Islet of Langerhans (tissue), 1 donor: ENCODE data around the gene OR2A25.
"Not testable (repeated sequence)": the region's sequence is repeated elsewhere in the genome, so short reads cannot be mapped to it uniquely, and the experiment has no call there.

Source experiments
- FAIRE-seq: peaks from one replicate; lab custom pipeline; 2011; peaks lifted over from hg19 to GRCh38; lab: Jason Lieb, UNC

The OR2A25 gene

GRCh38 chr7:144069511-144069910, at the start of gene OR2A25:
TSS of gene OR2A25 (plus strand) at chr7:144069811. CDS start at chr7:144074220, 4,409 bp downstream.
- FAIRE-seq = no peak

GRCh38 chr7:144020340-144020739, 49.3 kb upstream of the OR2A25 start:
- FAIRE-seq = no peak

DNA sequence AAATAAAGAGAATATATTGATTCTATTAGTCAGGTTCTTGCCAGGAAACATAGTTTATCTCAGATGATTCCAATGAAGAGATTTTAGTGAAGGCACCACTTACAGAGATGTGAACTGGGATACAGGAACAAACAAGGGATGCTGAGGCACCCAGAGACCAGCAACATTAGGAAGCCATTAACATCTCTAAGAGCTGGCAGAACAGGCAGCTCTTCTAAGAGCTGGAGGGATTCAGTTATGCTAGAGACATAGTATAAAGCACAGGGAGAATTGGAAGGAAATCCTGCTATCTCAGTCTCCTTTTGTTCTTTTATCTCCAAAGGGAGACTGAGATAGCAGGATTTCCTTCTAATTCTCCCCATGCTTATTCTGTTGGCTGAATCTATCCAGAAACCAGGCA, 47.4 kb upstream of the OR2A25 start:
- FAIRE-seq = no peak

GRCh38 chr7:144023171-144023827, 46.3 kb upstream of the OR2A25 start:
- FAIRE-seq = no peak

GRCh38 chr7:144024213-144024612, 45.4 kb upstream of the OR2A25 start:
- FAIRE-seq = no peak

- FAIRE-seq = no peak
Observed at GRCh38 chr7:144026203-144026883, 43.3 kb upstream of the OR2A25 start.

DNA sequence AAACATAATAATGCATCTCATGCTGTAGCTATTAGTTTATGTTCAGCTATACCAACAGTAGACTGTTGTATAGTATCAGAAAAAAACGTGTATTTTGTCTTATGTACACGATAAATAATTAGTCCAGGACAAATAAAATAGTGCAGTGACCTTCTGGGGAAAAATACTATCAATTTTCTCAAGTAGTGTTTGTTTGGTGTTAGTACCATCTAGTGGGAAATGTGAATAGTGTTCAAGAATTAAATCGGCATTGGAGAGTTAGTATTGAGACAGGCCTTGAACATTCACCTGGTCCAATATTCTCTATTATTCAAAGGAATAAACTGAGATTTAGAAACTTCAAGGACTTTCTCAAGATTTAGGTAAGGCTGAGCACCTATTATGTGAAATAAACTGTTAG, 42.5 kb upstream of the OR2A25 start:
- FAIRE-seq = peak; percentile 99

GRCh38 chr7:144027974-144028373, 41.6 kb upstream of the OR2A25 start:
- FAIRE-seq = no peak

DNA sequence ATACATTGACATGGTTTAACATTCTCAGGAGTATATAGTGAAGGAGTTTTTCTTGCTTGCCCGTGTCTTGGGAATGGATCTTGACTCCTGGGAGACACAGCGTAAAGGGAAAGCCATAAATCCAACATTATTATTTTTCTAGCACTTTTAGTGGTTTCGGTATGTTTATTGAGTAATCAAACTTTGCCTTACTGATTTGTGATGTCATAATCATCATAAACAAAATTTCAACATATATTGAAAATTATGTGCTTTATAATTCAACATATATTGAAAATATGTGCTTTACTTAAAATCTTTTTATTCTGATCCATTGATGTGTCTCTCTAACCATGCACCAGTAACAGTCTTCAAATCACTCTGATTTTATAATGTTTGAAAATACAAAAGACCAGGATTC, 41.1 kb upstream of the OR2A25 start:
- FAIRE-seq = no peak

DNA sequence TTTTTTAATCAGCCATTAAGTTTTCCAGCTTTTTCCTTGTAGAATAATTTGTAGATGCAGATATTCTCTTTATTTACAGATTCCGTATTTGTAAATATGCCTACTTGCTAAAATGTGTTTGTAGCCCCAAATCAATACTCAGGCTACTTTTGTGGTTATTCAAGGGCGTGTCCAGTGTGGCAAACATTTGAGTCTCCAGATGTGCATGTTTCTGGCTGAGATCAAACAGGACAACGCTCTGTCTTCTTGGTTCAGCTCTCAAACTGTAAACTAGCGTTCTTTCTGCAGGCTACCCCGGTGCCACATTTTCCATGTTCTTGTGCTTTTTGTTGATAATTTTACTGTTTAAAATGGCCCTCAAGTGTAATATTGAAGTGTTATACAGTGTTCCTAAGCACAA, 37.1 kb upstream of the OR2A25 start:
- FAIRE-seq = no peak

- FAIRE-seq = no peak
Observed at GRCh38 chr7:144032985-144033709, 36.5 kb upstream of the OR2A25 start.

GRCh38 chr7:144035385-144035784, 34.2 kb upstream of the OR2A25 start:
- no peak for FAIRE-seq

DNA sequence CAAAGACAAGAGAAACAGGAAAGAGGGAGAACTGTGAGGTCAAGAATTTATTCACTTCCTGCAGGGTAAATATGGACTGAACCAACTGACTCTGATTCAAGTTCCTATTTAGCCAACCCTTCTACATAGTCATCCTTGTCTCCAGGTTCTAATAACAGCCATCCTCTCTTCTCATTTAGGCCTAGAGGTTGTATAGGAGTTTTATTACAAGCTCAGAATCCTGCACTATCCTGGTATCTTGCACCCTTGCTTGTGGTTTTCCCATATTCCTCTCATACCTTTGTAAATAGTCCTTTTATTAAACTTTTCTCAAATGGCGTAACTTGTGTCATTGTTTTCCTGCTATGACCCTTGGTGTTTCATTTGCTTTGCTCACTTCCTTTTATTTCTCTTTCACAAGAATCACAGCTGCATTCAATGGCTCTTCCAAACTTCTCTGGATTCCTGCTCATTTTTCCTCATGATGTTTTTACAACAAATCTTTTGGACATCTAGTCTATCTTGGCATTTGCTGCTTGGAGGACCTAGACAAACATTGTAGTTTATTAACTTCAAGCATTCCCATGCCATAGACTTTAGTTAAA, 33.2 kb upstream of the OR2A25 start:
- FAIRE-seq = no peak

DNA sequence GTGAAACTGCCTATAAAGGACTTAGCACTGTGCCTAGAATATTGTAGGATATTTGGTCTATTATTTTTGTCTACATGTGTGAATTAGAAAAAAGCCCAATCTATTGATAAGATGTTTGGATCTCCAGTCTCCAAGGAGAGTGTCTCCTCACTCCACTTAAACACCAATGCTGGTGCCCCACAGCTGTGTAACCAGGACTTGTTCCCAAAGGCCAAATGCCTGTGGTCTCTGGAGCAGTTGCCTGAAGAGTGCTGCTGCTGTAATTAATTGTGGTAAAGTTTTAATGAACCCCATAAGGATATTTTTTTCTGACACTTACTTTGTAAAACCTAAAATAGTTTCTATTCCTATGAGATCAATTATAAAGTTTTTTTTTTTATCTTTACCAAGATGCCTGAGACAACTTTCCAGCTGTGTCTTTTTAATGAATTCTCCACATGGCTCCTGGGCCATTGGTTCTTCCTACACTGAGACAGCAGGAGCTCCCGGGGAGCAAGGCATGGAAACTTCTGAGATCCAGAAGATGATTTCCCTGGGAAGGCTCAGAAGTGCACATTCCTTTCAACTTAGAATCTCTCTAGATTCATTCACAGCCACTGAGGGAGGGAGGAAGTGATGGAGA, 32.1 kb upstream of the OR2A25 start:
- FAIRE-seq = no peak

GRCh38 chr7:144038887-144039286, 30.7 kb upstream of the OR2A25 start:
- no peak for FAIRE-seq

- no peak for FAIRE-seq
Observed at GRCh38 chr7:144048648-144049047, 21.0 kb upstream of the OR2A25 start, which contains the start of gene OR2A5. TSS of gene OR2A5 (plus strand) at chr7:144048948. CDS start at chr7:144050402, 1,454 bp downstream.

GRCh38 chr7:144049491-144049890, 20.1 kb upstream of the OR2A25 start:
- FAIRE-seq = no peak

DNA sequence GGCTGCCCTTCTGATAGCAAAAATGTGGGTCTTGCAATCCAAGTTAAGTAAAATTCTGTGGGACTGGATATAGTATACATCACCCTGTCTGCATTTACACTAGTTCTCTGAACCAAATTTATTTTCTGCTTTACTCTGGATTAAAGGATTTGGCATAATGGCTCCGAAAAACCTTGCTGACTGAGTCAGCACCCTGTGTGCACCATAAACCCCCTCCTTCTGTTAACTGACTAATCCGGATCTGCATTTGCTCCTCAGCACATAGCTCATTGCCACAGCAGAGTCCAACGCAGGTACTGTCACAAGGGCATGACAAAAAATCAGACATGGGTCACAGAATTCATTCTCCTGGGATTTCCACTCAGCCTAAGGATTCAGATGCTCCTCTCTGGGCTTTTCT, 19.5 kb upstream of the OR2A25 start:
- FAIRE-seq = no peak

DNA sequence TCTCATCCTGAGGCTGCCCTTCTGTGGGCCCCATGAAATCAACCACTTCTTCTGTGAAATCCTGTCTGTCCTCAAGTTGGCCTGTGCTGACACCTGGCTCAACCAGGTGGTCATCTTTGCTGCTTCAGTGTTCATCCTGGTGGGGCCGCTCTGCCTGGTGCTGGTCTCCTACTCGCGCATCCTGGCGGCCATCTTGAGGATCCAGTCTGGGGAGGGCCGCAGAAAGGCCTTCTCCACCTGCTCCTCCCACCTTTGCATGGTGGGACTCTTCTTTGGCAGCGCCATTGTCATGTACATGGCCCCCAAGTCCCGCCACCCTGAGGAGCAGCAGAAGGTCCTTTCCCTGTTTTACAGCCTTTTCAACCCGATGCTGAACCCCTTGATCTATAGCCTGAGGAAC, 18.7 kb upstream of the OR2A25 start:
- not testable (repeated sequence) for FAIRE-seq

DNA sequence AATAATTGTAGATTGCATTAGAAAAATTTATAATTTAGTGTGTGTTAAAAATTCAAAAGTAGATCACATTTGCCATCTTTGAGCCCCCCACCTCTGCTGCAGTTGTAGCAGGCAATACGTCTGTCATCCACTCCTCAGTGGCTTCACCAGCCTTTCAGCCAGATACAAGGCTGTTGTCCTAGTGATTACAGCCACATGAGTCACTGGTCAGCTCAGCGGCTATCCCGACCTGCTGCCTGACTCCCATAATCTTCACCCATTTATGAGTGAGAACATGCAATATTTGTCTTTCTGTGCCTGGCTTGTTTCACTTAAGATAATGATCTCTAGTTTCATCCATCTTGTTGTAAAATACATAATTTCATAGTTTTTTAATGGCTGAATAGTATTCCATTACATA, 11.7 kb upstream of the OR2A25 start:
- no peak for FAIRE-seq

DNA sequence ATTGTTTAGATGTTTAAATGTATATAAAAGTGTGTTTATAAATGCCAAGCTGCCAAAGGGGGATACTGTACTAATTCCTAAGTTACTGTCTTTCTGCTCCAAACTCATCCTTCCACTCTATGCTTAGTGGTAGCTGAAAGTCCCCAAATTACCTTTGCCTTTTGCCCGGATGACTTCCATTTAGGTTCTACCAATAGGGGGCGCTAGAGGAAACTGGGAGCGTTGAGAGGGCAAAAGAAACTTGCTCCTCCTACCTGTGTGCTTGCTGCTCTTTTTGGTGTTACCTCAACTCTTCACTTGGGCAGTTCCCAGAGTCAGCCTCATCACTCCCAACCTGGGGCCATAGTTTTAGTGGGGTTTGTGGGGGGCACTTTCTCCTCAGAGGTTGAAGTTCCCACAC, 5.9 kb upstream of the OR2A25 start:
- no peak for FAIRE-seq

- no peak for FAIRE-seq
Observed at GRCh38 chr7:144069953-144070352, 342 bp downstream of the OR2A25 start.

GRCh38 chr7:144074374-144074773, 4.8 kb downstream of the OR2A25 start:
- FAIRE-seq = no peak
